Spleen (tissue), 7 donors: Measurements from ENCODE around the gene ATP5PO.

Experiments used
- CTCF ChIP-seq, 11 experiments: fragments of 200-600 bp in 7 of 11; fragments of 450-650 bp in 4 of 11; sonication (generic) in 4 of 11; IDR thresholded peaks in 8 of 11; conservative IDR thresholded peaks in 3 of 11; 1 replicate in 7 of 11; 2 replicates in 4 of 11; pipeline versions ENCODE4 v1.4.0 to v1.8.0; 2016 to 2021; ENCODE audit warnings: antibody characterized with exemption in 11 of 11, inconsistent platforms in 4 of 11, mild to moderate bottlenecking in 1 of 11
- POLR2AphosphoS5 ChIP-seq, 3 donors: sonication (generic); formaldehyde crosslinking; IDR thresholded peaks; one replicate each; pipeline ENCODE4 v1.5.1; 2017; ENCODE audit warnings: antibody characterized with exemption in 3 of 3
- donor health status: DM: no; HTN: no; CAD: no; lungs with moderate emphysema.
- donor health status: DM: no; HTN: no; CAD: no.
- donor health status: DM: no; HTN: no; CAD: no.

GRCh38 chr21:33860332-33860879 is 55.2 kb downstream of the ATP5PO start:
- no peak for TF ChIP-seq CTCF (IDR thresholded peaks at IDR 0.05 in 8 of 11, conservative IDR thresholded peaks at IDR 0.05 in 3 of 11)
- TF ChIP-seq POLR2AphosphoS5 (IDR thresholded peaks at IDR 0.05), result no peak
